Trophoblast cell (in vitro differentiated cells and primary cell): ENCODE results near the gene RPL13.

Experiments used
- DNase-seq, 2 donors: peaks; one replicate each; pipeline ENCODE4 v3.0.0-alpha.2; 2016
- H2AFZ ChIP-seq: 2 replicates; pipeline ENCODE4 v1.6.1; 2013; ENCODE audit warnings: low read length, moderate library complexity, mild to moderate bottlenecking; ENCODE audit not compliant: insufficient read depth, poor library complexity
- H2AK5ac ChIP-seq: 2 replicates; pipeline ENCODE4 v1.6.1; 2013; ENCODE audit warnings: mild to moderate bottlenecking, low read length
- H2BK120ac ChIP-seq: 2 replicates; pipeline ENCODE4 v1.6.1; 2013; ENCODE audit warnings: low read length, mild to moderate bottlenecking, moderate library complexity; ENCODE audit not compliant: insufficient read depth, poor library complexity
- H2BK12ac ChIP-seq: 2 replicates; pipeline ENCODE4 v1.6.1; 2013; ENCODE audit warnings: mild to moderate bottlenecking, low read length, moderate library complexity
- H2BK5ac ChIP-seq: 2 replicates; pipeline ENCODE4 v1.6.1; 2013; ENCODE audit warnings: low read length, low read depth, moderate library complexity, mild to moderate bottlenecking; ENCODE audit not compliant: poor library complexity
- H3K14ac ChIP-seq: 2 replicates; pipeline ENCODE4 v1.6.1; 2013; ENCODE audit warnings: mild to moderate bottlenecking, low read length
- H3K18ac ChIP-seq: 2 replicates; pipeline ENCODE4 v1.6.1; 2013; ENCODE audit warnings: mild to moderate bottlenecking, low read length
- H3K23ac ChIP-seq: 2 replicates; pipeline ENCODE4 v1.6.1; 2013; ENCODE audit warnings: low read length
- H3K27ac ChIP-seq: 2 replicates; pipeline ENCODE4 v1.5.1; 2013; ENCODE audit warnings: low read depth, mild to moderate bottlenecking, inconsistent platforms, low read length, moderate library complexity
- H3K27me3 ChIP-seq: 2 replicates; pipeline ENCODE4 v1.6.1; 2013; ENCODE audit warnings: inconsistent platforms, mild to moderate bottlenecking, low read length, moderate library complexity; ENCODE audit not compliant: insufficient read depth
- H3K36me3 ChIP-seq, 2 experiments: 1 replicate in 1 of 2; 2 replicates in 1 of 2; pipeline ENCODE4 v1.6.1; 2013; ENCODE audit warnings: low read length in 2 of 2, mild to moderate bottlenecking in 2 of 2, moderate library complexity in 1 of 2; ENCODE audit not compliant: insufficient read depth in 2 of 2, control insufficient read depth in 1 of 2
- H3K4ac ChIP-seq: 2 replicates; pipeline ENCODE4 v1.6.1; 2013; ENCODE audit warnings: low read depth, mild to moderate bottlenecking, low read length, moderate library complexity
- H3K4me1 ChIP-seq, 2 experiments: 1 replicate in 1 of 2; 2 replicates in 1 of 2; pipeline ENCODE4 v1.6.1; 2013; ENCODE audit warnings: low read length in 2 of 2, mild to moderate bottlenecking in 2 of 2, moderate library complexity in 1 of 2; ENCODE audit not compliant: insufficient read depth in 2 of 2, control insufficient read depth in 1 of 2
- H3K4me2 ChIP-seq: 2 replicates; pipeline ENCODE4 v1.6.1; 2013; ENCODE audit warnings: inconsistent platforms, mild to moderate bottlenecking, low read length, moderate library complexity
- H3K4me3 ChIP-seq: 2 replicates; pipeline ENCODE4 v1.5.1; 2013; ENCODE audit warnings: mild to moderate bottlenecking, low read depth, low read length, inconsistent platforms
- H3K79me1 ChIP-seq: one replicate; pipeline ENCODE4 v1.6.1; 2013; ENCODE audit warnings: low read length
- H3K79me2 ChIP-seq: 2 replicates; pipeline ENCODE4 v1.6.1; 2013; ENCODE audit warnings: low read length, mild to moderate bottlenecking; ENCODE audit not compliant: control insufficient read depth, insufficient read depth, poor library complexity
- H3K9ac ChIP-seq: 2 replicates; pipeline ENCODE4 v1.6.1; 2013; ENCODE audit warnings: mild to moderate bottlenecking, low read length
- H3K9me3 ChIP-seq: 2 replicates; pipeline ENCODE4 v1.6.1; 2013; ENCODE audit warnings: low read depth, mild to moderate bottlenecking, control low read depth, inconsistent platforms, low read length; ENCODE audit not compliant: insufficient read depth
- H4K12ac ChIP-seq: 2 replicates; pipeline ENCODE4 v1.6.1; 2013; ENCODE audit warnings: low read depth, mild to moderate bottlenecking, low read length, moderate library complexity
- H4K8ac ChIP-seq: 2 replicates; pipeline ENCODE4 v1.6.1; 2013; ENCODE audit warnings: low read depth, mild to moderate bottlenecking, low read length, moderate library complexity
- H4K91ac ChIP-seq: one replicate; pipeline ENCODE4 v1.6.1; 2013; ENCODE audit warnings: low read depth, mild to moderate bottlenecking, low read length, moderate library complexity
- WGBS: extraction: QIAGEN DNeasy Blood & Tissue Kit; methylation state at CpG from one replicate; pipeline ENCODE4 v1.1.7; 2013; ENCODE audit warnings: missing lambda C conversion rate; ENCODE audit not compliant: insufficient read length, insufficient coverage; ENCODE audit errors: extremely low coverage; 5-methylcytosine and 5-hydroxymethylcytosine counted together

The RPL13 gene

DNA sequence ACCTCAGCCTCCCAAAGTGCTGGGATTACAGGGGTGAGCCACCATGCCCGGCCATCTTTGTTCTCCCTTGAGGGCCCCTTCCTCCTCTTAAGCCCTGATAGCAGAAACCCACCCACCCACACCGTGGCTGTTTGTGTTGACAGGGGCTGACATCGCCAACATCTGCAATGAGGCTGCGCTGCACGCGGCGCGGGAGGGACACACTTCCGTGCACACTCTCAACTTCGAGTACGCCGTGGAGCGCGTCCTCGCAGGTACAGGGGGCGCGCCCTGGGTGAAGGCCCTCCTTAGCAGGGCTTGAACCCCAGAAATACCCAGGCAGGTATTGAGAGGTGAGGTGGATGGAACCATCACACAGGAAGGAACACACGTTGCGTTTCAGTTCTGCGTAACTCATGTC lies 12.6 kb upstream of the RPL13 start:
- Histone ChIP-seq H3K79me2 (no peaks in the 10 kb centered on the region), H3K4me2 (no peak overlapping the region), H2BK12ac (no peak overlapping the region), H4K91ac (no peak overlapping the region), H2BK5ac (no peak overlapping the region), H2AFZ (no peak overlapping the region), H3K4ac (no peak overlapping the region), H3K18ac (no peak overlapping the region), H3K9me3 (peaks cover 3% of the 10 kb centered on the region), H4K8ac (no peak overlapping the region), H2BK120ac (no peak overlapping the region), H3K27ac (no peak overlapping the region), H2AK5ac (no peak overlapping the region), H3K14ac (no peak overlapping the region), H3K23ac (no peak overlapping the region), H3K79me1 (no peaks in the 10 kb centered on the region), H4K12ac (no peak overlapping the region), H3K9ac (no peak overlapping the region), H3K27me3 (no peaks in the 10 kb centered on the region), H3K4me1 (no peaks in the 10 kb centered on the region), H3K4me3 (no peak overlapping the region), H3K36me3 (peaks cover 67 to 74% of the 10 kb centered on the region in 2 experiments)
- DNase-seq: no peak
- WGBS: no CpG with 5 or more reads among the region's 20 CpGs

DNA sequence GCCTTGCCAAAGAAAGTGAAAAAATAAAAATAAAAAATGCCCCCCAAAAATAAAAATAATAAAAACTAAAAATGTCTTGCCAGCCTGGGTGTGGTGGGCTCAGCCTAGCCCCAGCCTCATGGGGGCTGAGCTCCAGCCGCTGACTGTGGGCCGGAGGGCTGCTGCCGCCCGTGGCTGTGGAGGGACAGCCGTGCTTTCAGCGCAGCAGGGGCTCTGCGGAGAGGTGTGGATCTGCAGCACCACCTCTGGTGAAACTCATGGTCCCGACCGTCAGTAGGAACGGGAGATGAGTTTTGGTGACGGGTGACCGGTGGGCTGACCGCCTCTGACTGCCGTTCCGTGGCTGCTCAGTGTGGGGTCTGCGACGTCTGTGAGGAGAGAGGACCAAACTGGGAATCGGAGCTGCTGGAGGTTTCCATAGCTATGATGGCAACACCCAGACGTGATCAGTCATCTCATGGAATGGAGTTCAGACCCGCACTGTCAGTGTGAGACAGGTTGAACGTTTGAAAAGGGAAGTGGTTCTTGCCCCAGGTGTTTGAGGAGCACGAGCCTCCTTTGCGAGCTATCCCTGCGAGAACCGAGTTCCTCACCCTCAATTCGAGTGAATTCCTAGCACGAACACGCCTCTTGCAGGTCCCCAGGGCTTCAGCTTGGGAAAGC lies 12.0 kb upstream of the RPL13 start:
- H3K4ac ChIP-seq: no peak overlapping the region
- no peak overlapping the region for H4K12ac ChIP-seq
- no peak overlapping the region for H3K23ac ChIP-seq
- no peak overlapping the region for H2AFZ ChIP-seq
- H4K8ac ChIP-seq: no peak overlapping the region
- no peaks in the 10 kb centered on the region for H3K27me3 ChIP-seq
- no peaks in the 10 kb centered on the region for H3K4me1 ChIP-seq
- H3K14ac ChIP-seq: no peak overlapping the region
- H2BK12ac ChIP-seq: no peak overlapping the region
- no CpG with 5 or more reads among the region's 28 CpGs for WGBS
- peaks cover 3% of the 10 kb centered on the region for H3K9me3 ChIP-seq
- no peaks in the 10 kb centered on the region for H3K79me1 ChIP-seq
- no peak for DNase-seq
- H2BK5ac ChIP-seq: no peak overlapping the region
- H3K27ac ChIP-seq: no peak overlapping the region
- no peak overlapping the region for H2BK120ac ChIP-seq
- H2AK5ac ChIP-seq: no peak overlapping the region
- no peak overlapping the region for H3K4me3 ChIP-seq
- H4K91ac ChIP-seq: no peak overlapping the region
- H3K36me3 ChIP-seq: peaks cover 72 to 75% of the 10 kb centered on the region in 2 experiments
- no peak overlapping the region for H3K4me2 ChIP-seq
- H3K18ac ChIP-seq: no peak overlapping the region
- H3K9ac ChIP-seq: no peak overlapping the region
- no peaks in the 10 kb centered on the region for H3K79me2 ChIP-seq

DNA sequence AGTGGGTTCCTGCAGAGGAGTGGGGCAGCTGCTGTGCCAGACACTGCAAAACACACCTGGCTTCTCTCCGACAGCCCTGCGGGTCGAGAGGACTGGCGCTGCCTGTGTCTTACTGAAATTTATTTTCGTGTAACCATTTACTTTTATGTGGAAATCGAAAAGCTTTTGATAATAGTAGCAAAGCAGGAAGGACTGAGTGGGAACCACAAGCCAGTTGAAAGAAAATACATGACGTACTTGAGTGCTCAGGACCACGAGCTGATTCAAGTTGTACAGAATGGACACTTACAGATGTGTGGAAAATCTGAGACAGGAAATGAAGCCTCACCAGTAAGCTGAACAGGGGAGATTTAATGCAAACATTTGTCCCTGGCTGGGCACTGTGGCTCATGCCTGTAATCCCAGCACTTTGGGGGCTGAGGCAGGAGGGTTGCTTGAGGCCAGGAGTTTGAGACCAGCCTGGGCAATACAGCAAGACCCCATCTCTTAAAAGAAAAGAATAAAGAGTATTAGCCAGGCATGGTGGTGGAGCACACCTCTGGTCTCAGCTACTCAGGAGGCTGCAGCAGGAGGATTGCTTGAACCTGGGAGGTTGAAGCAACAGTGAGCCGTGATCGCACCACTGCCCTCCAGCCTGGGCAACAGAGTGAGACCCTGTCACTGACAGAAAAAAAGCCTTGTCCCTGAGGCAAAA lies 11.3 kb upstream of the RPL13 start:
- Histone ChIP-seq H2BK120ac (no peak overlapping the region), H2BK5ac (no peak overlapping the region), H3K27me3 (no peaks in the 10 kb centered on the region), H3K9ac (no peak overlapping the region), H3K79me2 (no peaks in the 10 kb centered on the region), H3K4me2 (no peak overlapping the region), H3K79me1 (no peaks in the 10 kb centered on the region), H3K27ac (no peak overlapping the region), H2BK12ac (no peak overlapping the region), H3K23ac (no peak overlapping the region), H2AK5ac (no peak overlapping the region), H3K14ac (no peak overlapping the region), H3K18ac (no peak overlapping the region), H4K8ac (no peak overlapping the region), H2AFZ (no peak overlapping the region), H4K91ac (no peak overlapping the region), H3K36me3 (peaks cover 78% of the 10 kb centered on the region in 2 experiments), H3K9me3 (peaks cover 3% of the 10 kb centered on the region), H3K4me1 (no peaks in the 10 kb centered on the region), H4K12ac (no peak overlapping the region), H3K4ac (no peak overlapping the region), H3K4me3 (no peak overlapping the region)
- DNase-seq: no peak
- WGBS: no CpG with 5 or more reads among the region's 10 CpGs

DNA sequence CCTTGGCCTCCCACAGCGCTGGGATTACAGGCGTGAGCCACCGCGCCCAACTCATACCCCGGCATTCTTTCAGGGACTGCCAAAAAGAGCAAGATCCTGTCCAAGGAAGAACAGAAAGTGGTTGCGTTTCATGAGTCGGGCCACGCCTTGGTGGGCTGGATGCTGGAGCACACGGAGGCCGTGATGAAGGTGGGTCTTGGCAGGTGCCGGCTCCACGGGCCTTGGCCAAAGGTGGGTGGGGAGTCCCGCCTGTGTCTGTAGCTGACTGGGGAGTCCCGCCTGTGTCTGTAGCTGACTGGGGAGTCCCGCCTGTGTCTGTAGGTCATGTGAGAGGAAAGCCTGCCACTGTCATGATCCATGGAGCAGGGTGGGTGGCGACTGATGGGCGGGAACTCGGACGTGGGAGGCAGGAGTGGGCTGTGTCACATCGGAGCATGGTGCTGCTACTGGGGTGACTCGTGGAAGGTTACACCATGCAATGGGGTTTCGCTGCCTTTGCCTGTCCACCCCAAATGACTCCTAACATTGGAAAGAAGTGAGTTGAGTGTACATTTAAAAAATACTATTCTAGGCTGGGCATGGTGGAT lies 10.0 kb upstream of the RPL13 start:
- Histone ChIP-seq H3K14ac (no peak overlapping the region), H3K18ac (no peak overlapping the region), H3K27me3 (no peaks in the 10 kb centered on the region), H3K4me2 (no peak overlapping the region), H3K4me1 (no peaks in the 10 kb centered on the region), H3K79me1 (no peaks in the 10 kb centered on the region), H2BK12ac (no peak overlapping the region), H3K23ac (no peak overlapping the region), H2BK5ac (no peak overlapping the region), H3K9me3 (peaks cover 5% of the 10 kb centered on the region), H3K4me3 (no peak overlapping the region), H3K79me2 (no peaks in the 10 kb centered on the region), H2AK5ac (no peak overlapping the region), H3K9ac (no peak overlapping the region), H2BK120ac (no peak overlapping the region), H3K27ac (no peak overlapping the region), H4K8ac (no peak overlapping the region), H3K36me3 (peaks cover 76% of the 10 kb centered on the region in 2 experiments), H4K91ac (no peak overlapping the region), H2AFZ (no peak overlapping the region), H3K4ac (no peak overlapping the region), H4K12ac (no peak overlapping the region)
- DNase-seq: no peak
- WGBS: no CpG with 5 or more reads among the region's 22 CpGs
